GM12892 (cell line): Measurements from ENCODE around the gene IBA57.

Experiments used
- POLR2A ChIP-seq: IDR thresholded peaks from 2 replicates; pipeline ENCODE4 v1.6.1; 2011; ENCODE audit warnings: low read depth, low read length, control low read depth
- POLR2AphosphoS5 ChIP-seq: IDR thresholded peaks from 2 replicates; pipeline ENCODE4 v1.6.1; 2011; ENCODE audit warnings: low read depth, low read length, control low read depth
- TAF1 ChIP-seq: IDR thresholded peaks from 2 replicates; pipeline ENCODE4 v1.6.1; 2011; ENCODE audit warnings: low read depth, mild to moderate bottlenecking, control low read depth, low read length, borderline replicate concordance

GRCh38 chr1:228166170-228166936, 749 bp downstream of the IBA57 start:
- TF ChIP-seq POLR2A (no peak), TAF1 (no peak), POLR2AphosphoS5 (no peak)
